BE2C (cell line): ENCODE data around the gene VRK2.

ENCODE experiments used
- DNase-seq: peaks from one replicate; pipeline ENCODE4 v3.0.0-alpha.2; 2020
- H3K27me3 ChIP-seq: fragments of 250-450 bp; sonication (Bioruptor Pico); 2 replicates; pipeline ENCODE4 v1.5.1; 2020; ENCODE audit warnings: mild to moderate bottlenecking
- H3K36me3 ChIP-seq: fragments of 250-450 bp; sonication (Bioruptor Pico); 2 replicates; pipeline ENCODE4 v1.5.1; 2020; ENCODE audit warnings: mild to moderate bottlenecking
- H3K4me1 ChIP-seq: fragments of 250-450 bp; sonication (Bioruptor Pico); 2 replicates; pipeline ENCODE4 v1.5.1; 2020
- H3K4me3 ChIP-seq: 2 replicates; pipeline ENCODE4 v1.5.1; 2011; ENCODE audit warnings: low read depth, low read length
- H3K9me3 ChIP-seq: fragments of 250-450 bp; sonication (Bioruptor Pico); 2 replicates; pipeline ENCODE4 v1.5.1; 2020
- TF ChIP-seq, protein P1 (sequence below): IDR thresholded peaks from 2 replicates; pipeline ENCODE4 v1.5.1; 2012; ENCODE audit warnings: mild to moderate bottlenecking, low read depth, low read length

Gene VRK2

DNA sequence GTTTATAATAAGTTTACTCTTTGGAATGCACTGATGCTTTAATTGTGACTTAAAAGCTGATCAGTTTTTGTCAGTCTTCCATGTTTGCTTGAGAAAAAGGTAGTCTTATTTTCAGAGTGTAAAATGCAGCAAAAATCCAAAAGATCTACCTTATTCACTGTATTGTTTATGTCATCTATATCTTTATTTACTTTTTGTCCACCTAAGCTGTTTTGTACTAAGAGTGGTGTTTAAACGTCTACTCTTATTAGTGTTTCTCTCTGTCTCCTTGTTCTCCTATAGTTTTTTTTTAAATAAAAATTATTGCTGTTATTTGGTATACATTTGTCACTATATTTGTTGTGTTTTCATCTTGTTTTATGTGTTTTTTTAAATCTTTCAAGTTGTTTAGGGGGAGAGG lies 50.4 kb downstream of the VRK2 start:
- TF ChIP-seq, protein P1, sequence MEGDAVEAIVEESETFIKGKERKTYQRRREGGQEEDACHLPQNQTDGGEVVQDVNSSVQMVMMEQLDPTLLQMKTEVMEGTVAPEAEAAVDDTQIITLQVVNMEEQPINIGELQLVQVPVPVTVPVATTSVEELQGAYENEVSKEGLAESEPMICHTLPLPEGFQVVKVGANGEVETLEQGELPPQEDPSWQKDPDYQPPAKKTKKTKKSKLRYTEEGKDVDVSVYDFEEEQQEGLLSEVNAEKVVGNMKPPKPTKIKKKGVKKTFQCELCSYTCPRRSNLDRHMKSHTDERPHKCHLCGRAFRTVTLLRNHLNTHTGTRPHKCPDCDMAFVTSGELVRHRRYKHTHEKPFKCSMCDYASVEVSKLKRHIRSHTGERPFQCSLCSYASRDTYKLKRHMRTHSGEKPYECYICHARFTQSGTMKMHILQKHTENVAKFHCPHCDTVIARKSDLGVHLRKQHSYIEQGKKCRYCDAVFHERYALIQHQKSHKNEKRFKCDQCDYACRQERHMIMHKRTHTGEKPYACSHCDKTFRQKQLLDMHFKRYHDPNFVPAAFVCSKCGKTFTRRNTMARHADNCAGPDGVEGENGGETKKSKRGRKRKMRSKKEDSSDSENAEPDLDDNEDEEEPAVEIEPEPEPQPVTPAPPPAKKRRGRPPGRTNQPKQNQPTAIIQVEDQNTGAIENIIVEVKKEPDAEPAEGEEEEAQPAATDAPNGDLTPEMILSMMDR: no peak
- Histone ChIP-seq H3K36me3 (no peaks in the 10 kb centered on the region), H3K9me3 (no peaks in the 10 kb centered on the region), H3K4me1 (no peaks in the 10 kb centered on the region), H3K27me3 (no peaks in the 10 kb centered on the region), H3K4me3 (no peak overlapping the region)
- DNase-seq: no peak

GRCh38 chr2:58098254-58099095 lies 51.9 kb downstream of the VRK2 start:
- H3K4me3 ChIP-seq: no peak overlapping the region
- no peaks in the 10 kb centered on the region for H3K4me1 ChIP-seq
- H3K9me3 ChIP-seq: no peaks in the 10 kb centered on the region
- TF ChIP-seq, protein P1: no peak
- no peak for DNase-seq
- no peaks in the 10 kb centered on the region for H3K27me3 ChIP-seq
- H3K36me3 ChIP-seq: no peaks in the 10 kb centered on the region

- H3K9me3 ChIP-seq: no peaks in the 10 kb centered on the region
- H3K4me3 ChIP-seq: no peak overlapping the region
- H3K4me1 ChIP-seq: no peaks in the 10 kb centered on the region
- TF ChIP-seq, protein P1: no peak
- no peaks in the 10 kb centered on the region for H3K36me3 ChIP-seq
- H3K27me3 ChIP-seq: no peaks in the 10 kb centered on the region
- no peak for DNase-seq
Observed at GRCh38 chr2:58099096-58099769, 52.6 kb downstream of the VRK2 start.

GRCh38 chr2:58101500-58101899 lies 54.9 kb downstream of the VRK2 start:
- Histone ChIP-seq H3K4me1 (no peaks in the 10 kb centered on the region), H3K9me3 (no peaks in the 10 kb centered on the region), H3K36me3 (no peaks in the 10 kb centered on the region), H3K4me3 (no peak overlapping the region), H3K27me3 (no peaks in the 10 kb centered on the region)
- TF ChIP-seq, protein P1: no peak
- no peak for DNase-seq

DNA sequence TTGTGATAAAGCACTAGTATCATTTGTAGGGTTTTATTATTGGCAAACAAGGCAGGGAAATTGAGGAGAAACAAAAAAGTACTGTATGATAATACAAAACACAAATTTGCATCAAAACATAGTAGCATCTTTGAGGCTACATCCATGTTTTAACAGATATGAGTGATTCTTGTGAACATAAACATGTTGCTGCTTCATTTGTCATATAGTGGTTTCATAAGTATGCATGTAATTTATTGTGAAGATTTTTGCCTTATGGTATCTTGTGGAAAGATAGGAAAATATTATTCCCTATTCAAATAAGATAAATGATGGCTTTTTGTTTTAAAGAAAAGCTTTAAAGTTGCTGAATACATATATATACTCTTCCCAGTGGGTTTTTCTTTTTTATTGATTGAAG lies 60.3 kb downstream of the VRK2 start:
- Histone ChIP-seq H3K4me1 (no peaks in the 10 kb centered on the region), H3K9me3 (no peaks in the 10 kb centered on the region), H3K27me3 (no peaks in the 10 kb centered on the region), H3K36me3 (no peaks in the 10 kb centered on the region), H3K4me3 (no peak overlapping the region)
- TF ChIP-seq, protein P1: no peak
- DNase-seq: no peak
